22Rv1 (cell line): Measurements from ENCODE around the gene ACSBG1.

Source experiments
- H3K27ac ChIP-seq: fragments of 450-650 bp; 2 replicates; pipeline ENCODE4 v1.5.1; 2017
- CTCF ChIP-seq: fragments of 450-650 bp; IDR thresholded peaks from 2 replicates; pipeline ENCODE4 v1.5.1; 2017; ENCODE audit warnings: mild to moderate bottlenecking
- ZFX ChIP-seq: fragments of 450-650 bp; IDR thresholded peaks from 2 replicates; pipeline ENCODE4 v1.6.1; 2017; ENCODE audit warnings: antibody characterized with exemption, borderline replicate concordance

Gene ACSBG1

DNA sequence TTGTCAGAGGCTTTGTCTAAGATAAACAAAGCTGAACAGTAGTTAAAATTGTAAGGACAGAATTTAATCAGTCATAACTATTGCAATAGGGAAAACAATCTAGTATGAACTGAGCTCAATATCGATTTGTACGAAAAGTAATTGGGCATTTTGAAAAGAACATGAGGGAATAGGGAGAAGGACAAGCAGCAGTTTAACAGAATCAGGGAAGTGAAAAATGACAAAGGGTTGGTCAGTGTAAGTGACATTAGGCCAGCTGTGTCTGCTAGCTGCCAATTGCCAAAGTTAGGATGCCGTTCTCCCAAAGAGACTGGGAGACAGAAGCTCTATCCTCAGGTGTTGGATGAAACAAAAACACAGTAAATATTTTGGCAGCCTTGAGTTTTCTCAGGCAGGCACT is 26.7 kb upstream of the ACSBG1 start:
- H3K27ac ChIP-seq: no peak overlapping the region
- TF ChIP-seq CTCF (no peak), ZFX (no peak)

- no peak overlapping the region for H3K27ac ChIP-seq
- TF ChIP-seq ZFX: no peak
- no peak for TF ChIP-seq CTCF
These were observed 26.1 kb upstream of the ACSBG1 start for GRCh38 chr15:78260489-78260888.

GRCh38 chr15:78259232-78259631 is 24.9 kb upstream of the ACSBG1 start:
- H3K27ac ChIP-seq: no peak overlapping the region
- no peak for TF ChIP-seq CTCF
- no peak for TF ChIP-seq ZFX

GRCh38 chr15:78257681-78258080 is 23.3 kb upstream of the ACSBG1 start:
- no peak for TF ChIP-seq CTCF
- no peak for TF ChIP-seq ZFX
- H3K27ac ChIP-seq: no peak overlapping the region

GRCh38 chr15:78256044-78256437 is 21.7 kb upstream of the ACSBG1 start:
- TF ChIP-seq ZFX: no peak
- TF ChIP-seq CTCF: no peak
- no peak overlapping the region for H3K27ac ChIP-seq

DNA sequence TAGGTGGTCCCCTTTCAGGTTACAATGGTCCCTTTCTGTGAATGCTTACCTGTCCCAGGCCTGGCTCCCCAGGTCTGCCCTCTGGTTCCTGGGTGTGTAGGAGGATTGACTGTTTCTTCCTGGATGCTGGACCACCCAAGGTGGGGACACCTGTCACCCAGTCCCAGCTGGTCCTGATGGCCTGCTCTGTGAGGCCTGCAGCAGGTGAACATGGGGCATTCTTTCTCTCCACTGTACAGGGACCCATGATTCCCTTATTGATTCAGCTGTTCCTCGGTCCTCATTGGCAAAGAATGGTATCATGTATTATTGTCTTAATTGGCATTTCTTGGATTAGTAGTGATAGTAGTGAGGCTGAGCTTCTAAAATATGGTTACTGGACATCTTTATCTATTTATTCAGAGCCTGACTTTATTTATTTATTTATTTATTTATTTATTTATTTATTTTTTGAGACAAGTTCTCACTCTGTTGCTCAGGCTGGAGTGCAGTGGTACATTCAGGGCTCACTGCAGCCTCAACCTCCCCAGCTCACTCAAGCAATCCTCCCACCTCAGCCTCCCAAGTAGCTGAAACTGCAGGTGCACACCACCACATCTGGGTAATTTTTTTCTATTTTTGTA is 21.2 kb upstream of the ACSBG1 start:
- H3K27ac ChIP-seq: no peak overlapping the region
- TF ChIP-seq ZFX: no peak
- no peak for TF ChIP-seq CTCF

DNA sequence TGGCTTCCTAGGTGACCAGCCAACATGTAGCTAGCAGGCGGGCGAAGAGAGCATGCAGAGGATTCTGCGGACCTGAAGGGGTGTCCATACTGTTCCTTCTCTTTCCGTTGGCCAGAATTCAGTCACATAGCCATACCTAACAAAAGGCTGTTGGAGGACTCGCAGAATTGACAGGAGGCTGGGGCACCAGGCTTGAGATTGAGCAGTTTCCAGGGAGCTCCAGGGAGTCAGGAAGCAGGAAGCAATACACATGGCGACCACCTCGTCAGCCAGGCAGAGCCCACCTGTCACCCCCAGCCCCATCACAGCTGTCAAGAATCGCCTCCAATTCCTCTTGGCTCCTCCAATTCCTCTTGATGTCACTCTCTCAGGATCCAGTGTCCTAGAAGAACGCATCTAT is 16.8 kb upstream of the ACSBG1 start:
- TF ChIP-seq CTCF (no peak), ZFX (no peak)
- H3K27ac ChIP-seq: no peak overlapping the region
